ENCODE results near the gene PHC3. TPM values are rescaled to one million over a fixed set of nuclear protein-coding genes. Genes with fewer than 3 reads are reported as not detected.

PHC3 gene
- total and polyA plus RNA-seq, 2 of the 13 experiments (the other 11 are each of a cell fraction or from before 2014, with no cell fraction given): 24.1 to 49.0 TPM

DNA sequence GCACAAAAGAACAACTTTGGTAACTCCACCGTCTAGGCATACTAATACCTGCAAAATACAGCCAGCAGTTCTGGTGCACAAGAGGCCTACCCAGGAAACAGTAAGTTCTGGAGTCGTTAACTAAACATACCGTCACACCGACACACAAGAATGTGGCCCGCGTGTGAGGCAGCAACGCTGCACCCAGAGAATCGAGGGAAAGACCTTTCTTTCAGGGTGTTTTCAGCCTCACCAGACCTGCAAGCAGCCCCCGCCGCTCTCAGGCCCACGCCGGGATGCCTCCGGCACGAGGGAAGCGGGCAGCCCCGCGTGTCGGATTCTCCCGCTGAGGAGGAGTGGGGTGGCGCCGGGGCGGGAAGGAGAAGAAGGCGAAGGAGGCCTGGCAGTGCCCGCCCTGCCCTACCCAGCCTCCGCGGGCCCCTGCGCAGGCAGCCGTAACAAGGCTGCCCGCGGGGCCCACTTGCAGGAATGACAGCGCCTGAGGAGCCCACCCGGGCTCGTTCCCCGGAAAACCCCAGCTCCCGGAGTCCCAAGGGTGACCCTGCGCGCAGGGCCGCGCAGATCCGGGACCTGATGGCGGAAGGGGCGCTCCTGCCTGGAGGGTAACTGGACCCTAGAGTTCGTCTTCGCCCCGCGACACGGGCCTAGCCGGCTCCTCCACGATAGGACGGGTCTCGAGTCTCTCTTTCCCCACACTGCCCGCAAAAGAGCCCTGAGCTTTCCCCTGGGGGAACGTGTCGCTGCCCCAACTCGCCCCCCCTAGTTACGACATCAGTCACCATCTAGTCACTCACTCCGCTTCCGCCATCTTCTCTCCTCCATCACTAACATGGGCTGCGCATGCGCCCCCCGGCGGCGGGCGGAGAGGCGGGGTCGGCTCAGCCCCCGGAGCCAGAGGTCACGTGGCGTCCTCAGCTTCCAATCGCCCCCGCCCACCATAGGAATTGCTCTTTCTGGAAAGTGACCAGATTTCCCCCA, at the start of gene PHC3 (continued):
- no peak for TF ChIP-seq ZBTB40 (IDR thresholded peaks at IDR 0.05)
- TF ChIP-seq ZBTB40 (CRISPR knock-in tag; IDR thresholded peaks at IDR 0.05): peak; percentile 24; the same call in 1 of the 2 replicates
- TF ChIP-seq TMF1 (CRISPR knock-in tag; IDR thresholded peaks at IDR 0.05; ENCODE audit: low read depth): no peak
- TF ChIP-seq BATF2 (CRISPR knock-in tag; IDR thresholded peaks at IDR 0.05): no peak
- TF ChIP-seq ZSCAN9 (CRISPR knock-in tag; IDR thresholded peaks at IDR 0.05; ENCODE audit: borderline replicate concordance): no peak
- no peak for TF ChIP-seq TRAFD1 (CRISPR knock-in tag; IDR thresholded peaks at IDR 0.05; ENCODE audit: borderline replicate concordance)
- TF ChIP-seq KLF15 (CRISPR knock-in tag; IDR thresholded peaks at IDR 0.05; ENCODE audit: borderline replicate concordance): no peak
- 0 out of 2 replicates have a peak, but pooled peaks have one; percentile 21 for TF ChIP-seq ZNF891 (CRISPR knock-in tag; IDR thresholded peaks at IDR 0.05)
- TF ChIP-seq ZNF343 (CRISPR knock-in tag; IDR thresholded peaks at IDR 0.05): 0 out of 2 replicates have a peak, but pooled peaks have one; percentile 50
- TF ChIP-seq ZFP62 (CRISPR knock-in tag; IDR thresholded peaks at IDR 0.05): no peak
- TF ChIP-seq SOX5 (CRISPR knock-in tag; IDR thresholded peaks at IDR 0.05; ENCODE audit: borderline replicate concordance): no peak
- TF ChIP-seq MAFF (IDR thresholded peaks at IDR 0.05; ENCODE audit: low read depth, low read length): no peak
- peak; percentile 79 for TF ChIP-seq ZNF501 (CRISPR knock-in tag; IDR thresholded peaks at IDR 0.05)
- no peak for TF ChIP-seq ZNF20 (CRISPR knock-in tag; IDR thresholded peaks at IDR 0.05)
- TF ChIP-seq KDM2A (CRISPR knock-in tag; IDR thresholded peaks at IDR 0.05; ENCODE audit: borderline replicate concordance, low read depth): peak; percentile 71
- no peak for TF ChIP-seq ZNF230 (CRISPR knock-in tag; IDR thresholded peaks at IDR 0.05)
- TF ChIP-seq CBX2 (IDR thresholded peaks at IDR 0.05; ENCODE audit: low read depth, low read length): no peak
- no peak for TF ChIP-seq CBX2 (CRISPR knock-in tag; IDR thresholded peaks at IDR 0.05; ENCODE audit: low read depth)
